K562 (cell line): ENCODE measurements around the gene XPNPEP3. TPM values are rescaled to one million over a fixed set of nuclear protein-coding genes. Genes with fewer than 3 reads are reported as not detected.

ENCODE experiments used
- ATAC-seq: fragments of 200-7000 bp; cut with Tn5 transposase; 3 replicates; pipeline ENCODE4 v1.9.1; 2020; ENCODE audit warnings: moderate library complexity
- BruUV-seq: library from RNA; stranded (reverse); fragments of 400-500 nt; replicated peaks from 2 replicates; lab custom pipeline; 2021; lab: Mats Ljungman, UMichigan
- CTCF ChIA-PET: fragments of 300-600 bp; formaldehyde crosslinking; extraction: SDS; loops from one replicate; lab custom pipeline; 2021; ENCODE audit warnings: low intra/inter-chr PET ratio; lab: Yijun Ruan, JAX
- POLR2A ChIA-PET: fragments of 300-600, 350-650 bp; sonication (Branson Sonifier 250); formaldehyde crosslinking; extraction: SDS; loops from one replicate; lab custom pipeline; 2021; ENCODE audit warnings: antibody characterized with exemption, inconsistent platforms; lab: Yijun Ruan, JAX
- DNase-seq, 4 experiments: peaks; one replicate each; pipeline versions ENCODE4 v3.0.0 to v3.0.0-alpha.2; 2011 to 2018; ENCODE audit warnings: low spot score in 3 of 4, mixed read lengths in 3 of 4; ENCODE audit errors: extremely low read depth in 1 of 4
- FAIRE-seq: peaks from 2 replicates; lab custom pipeline; 2011; peaks lifted over from hg19 to GRCh38; lab: Jason Lieb, UNC
- H2AFZ ChIP-seq: 2 replicates; pipeline ENCODE4 v1.6.0; 2011; ENCODE audit warnings: low read depth, low read length, control low read depth, inconsistent platforms
- H3K27ac ChIP-seq: fragments of 200-600 bp; 3 replicates; pipeline ENCODE4 v1.8.0; 2011; ENCODE audit warnings: low read depth, mild to moderate bottlenecking, control low read depth, inconsistent platforms, low read length, moderate library complexity, mixed read lengths; ENCODE audit errors: extremely low read depth
- H3K27me3 ChIP-seq, 2 experiments: fragments of 300-600 bp in 1 of 2; 2 replicates in 1 of 2; 3 replicates in 1 of 2; pipeline versions ENCODE4 v1.6.0 to v1.8.0; 2011; ENCODE audit warnings: inconsistent platforms in 2 of 2, low read length in 2 of 2, mild to moderate bottlenecking in 1 of 2, mixed read lengths in 1 of 2, moderate library complexity in 1 of 2; ENCODE audit not compliant: control insufficient read depth in 2 of 2, insufficient read depth in 2 of 2
- H3K36me3 ChIP-seq: fragments of 300-600 bp; 3 replicates; pipeline ENCODE4 v1.8.0; 2011; ENCODE audit warnings: mild to moderate bottlenecking, low read length, inconsistent platforms; ENCODE audit not compliant: control insufficient read depth, insufficient read depth
- H3K4me1 ChIP-seq, 2 experiments: fragments of 200-600 bp in 1 of 2; replicated peaks in 1 of 2; 2 replicates in 1 of 2; 3 replicates in 1 of 2; pipeline versions ENCODE4 v1.5.1 to v1.8.0; 2011; ENCODE audit warnings: inconsistent platforms in 2 of 2, low read length in 2 of 2, mild to moderate bottlenecking in 1 of 2, mixed read lengths in 1 of 2, moderate library complexity in 1 of 2; ENCODE audit not compliant: control insufficient read depth in 2 of 2, insufficient read depth in 2 of 2
- H3K4me2 ChIP-seq: 2 replicates; pipeline ENCODE4 v1.6.1; 2011; ENCODE audit warnings: low read length, control low read depth, inconsistent platforms, mixed read lengths; ENCODE audit not compliant: insufficient read depth
- H3K4me3 ChIP-seq: fragments of 200-600 bp; sonication (generic), shearing (Covaris generic); 2 replicates; pipeline ENCODE4 v1.5.1; 2016; ENCODE audit warnings: control low read depth, inconsistent platforms
- H3K79me2 ChIP-seq: fragments of 200-600 bp; 3 replicates; pipeline ENCODE4 v1.8.0; 2011; ENCODE audit warnings: low read length, inconsistent platforms; ENCODE audit not compliant: control insufficient read depth, insufficient read depth
- H3K9ac ChIP-seq, 2 experiments: 2 replicates each; pipeline versions ENCODE4 v1.6.0 to v1.6.1; 2011; ENCODE audit warnings: low read depth in 2 of 2, low read length in 2 of 2, control low read depth in 1 of 2, inconsistent platforms in 1 of 2, mild to moderate bottlenecking in 1 of 2, mixed read lengths in 1 of 2; ENCODE audit not compliant: insufficient read depth in 1 of 2
- H3K9me1 ChIP-seq: one replicate; pipeline ENCODE4 v1.6.0; 2011; ENCODE audit warnings: inconsistent platforms, mild to moderate bottlenecking, low read length, moderate library complexity; ENCODE audit not compliant: control insufficient read depth, insufficient read depth
- H3K9me3 ChIP-seq: replicated peaks from 2 replicates; pipeline ENCODE4 v1.5.1; 2011; ENCODE audit warnings: low read depth, low read length, inconsistent platforms; ENCODE audit not compliant: control insufficient read depth, insufficient read depth
- H4K20me1 ChIP-seq: replicated peaks from 2 replicates; pipeline ENCODE4 v1.6.1; 2011; ENCODE audit warnings: low read length, inconsistent platforms, mixed read lengths; ENCODE audit not compliant: control insufficient read depth, insufficient read depth
- C11orf30 ChIP-seq: fragments of 450-650 bp; IDR thresholded peaks from 2 replicates; pipeline ENCODE4 v1.6.1; 2016; ENCODE audit warnings: low read depth, mild to moderate bottlenecking
- KDM2B ChIP-seq: fragments of 250-450 bp; sonication (Bioruptor Pico); IDR thresholded peaks from 2 replicates; pipeline ENCODE4 v1.8.0; 2021; ENCODE audit warnings: mild to moderate bottlenecking, moderate library complexity
- MEF2D ChIP-seq: conservative IDR thresholded peaks from 2 replicates; pipeline ENCODE4 v1.6.1; 2016; ENCODE audit warnings: low read depth, missing genetic modification characterization, missing compliant biosample characterization
- NR2F6 ChIP-seq: fragments of 450-650 bp; formaldehyde crosslinking; IDR thresholded peaks from 2 replicates; pipeline ENCODE4 v1.4.0; 2020; ENCODE audit warnings: mild to moderate bottlenecking
- XRCC3 ChIP-seq: fragments of 450-650 bp; IDR thresholded peaks from 2 replicates; pipeline ENCODE4 v1.6.1; 2017; ENCODE audit warnings: mild to moderate bottlenecking, moderate library complexity
- ZNF239 ChIP-seq: fragments of 250-450 bp; sonication (Bioruptor Pico); IDR thresholded peaks from 2 replicates; pipeline ENCODE4 v1.4.0; 2020; ENCODE audit warnings: mild to moderate bottlenecking
- ZNF586 ChIP-seq: fragments of 450-650 bp; formaldehyde crosslinking; conservative IDR thresholded peaks from 2 replicates; pipeline ENCODE4 v1.4.0; 2020; ENCODE audit warnings: mild to moderate bottlenecking, moderate library complexity
- WGBS: fragments of 100-300 bp; shearing (Covaris generic); methylation state at CpG from one replicate; pipeline ENCODE4 v1.1.6; 2016; ENCODE audit warnings: low coverage, mixed read lengths; ENCODE audit not compliant: insufficient coverage; ENCODE audit errors: missing lambda C conversion rate; 5-methylcytosine and 5-hydroxymethylcytosine counted together
- in situ Hi-C: fragments of 300-500 bp; cut with MboI; formaldehyde crosslinking; loops from 4 replicates; pipeline ENCODE4 v1.15.0; 2018; ENCODE audit warnings: inconsistent platforms, mixed read lengths
- intact Hi-C: fragments of 100-400 bp; cut with micrococcal nuclease; formaldehyde crosslinking; loops from 2 replicates; pipeline ENCODE4 v1.14.2; 2022
- polyA plus RNA-seq, 8 experiments: library from polyadenylated mRNA; depleted of rRNA in 4 of 8; stranded (reverse) in 5 of 8; unstranded in 3 of 8; fragments of >200 nt; fragmentation: Nextera tagmentation in 2 of 8; fragmentation: Illumina TruSeq in 1 of 8; extraction: Ambion mirVana in 2 of 8; extraction: Trizol in 1 of 8; gene quantifications; 2 replicates each; pipeline versions ENCODE4 v1.2.1 to v1.2.3, GENCODE V29; 2011 to 2014; ENCODE audit warnings: inconsistent platforms in 1 of 8, missing spikeins in 1 of 8
- total RNA-seq, 7 experiments: library from RNA; depleted of rRNA in 6 of 7; stranded (reverse); fragments of >200 nt in 6 of 7; fragmentation: Illumina TruSeq in 2 of 7; extraction: Trizol in 2 of 7; gene quantifications; 2 replicates each; pipeline versions ENCODE4 v1.2.1 to v1.2.3, GENCODE V29; 2011 to 2021; ENCODE audit warnings: low replicate concordance in 1 of 7
- TF ChIP-seq, protein P1 (sequence below): fragments of 450-650 bp; IDR thresholded peaks from one replicate; pipeline ENCODE4 v1.6.1; 2018; ENCODE audit warnings: mild to moderate bottlenecking, moderate library complexity; ENCODE audit not compliant: partially characterized antibody
- TF ChIP-seq, protein P2 (sequence below): sonication (generic); formaldehyde crosslinking; IDR thresholded peaks from 2 replicates; pipeline ENCODE4 v1.8.0; 2022; ENCODE audit warnings: mild to moderate bottlenecking, missing genetic modification reagents
- TF ChIP-seq, protein P3 (sequence below), 2 experiments: fragments of 450-650 bp in 1 of 2; sonication (generic) in 1 of 2; formaldehyde crosslinking in 1 of 2; IDR thresholded peaks in 1 of 2; conservative IDR thresholded peaks in 1 of 2; 2 replicates each; pipeline versions ENCODE4 v1.6.1 to v1.8.1; 2016 to 2023; ENCODE audit warnings: mild to moderate bottlenecking in 2 of 2, moderate library complexity in 2 of 2, inconsistent platforms in 1 of 2, missing genetic modification reagents in 1 of 2
- TF ChIP-seq, protein P4 (sequence below): sonication (generic); formaldehyde crosslinking; IDR thresholded peaks from 2 replicates; pipeline ENCODE4 v1.8.0; 2023; ENCODE audit warnings: mild to moderate bottlenecking, missing genetic modification reagents

The XPNPEP3 gene
- total and polyA plus RNA-seq, 9 of the 15 experiments (the other 6 are each of a cell fraction or from before 2014, with no cell fraction given): 9.1 to 22.6 (median 15.6) TPM

DNA sequence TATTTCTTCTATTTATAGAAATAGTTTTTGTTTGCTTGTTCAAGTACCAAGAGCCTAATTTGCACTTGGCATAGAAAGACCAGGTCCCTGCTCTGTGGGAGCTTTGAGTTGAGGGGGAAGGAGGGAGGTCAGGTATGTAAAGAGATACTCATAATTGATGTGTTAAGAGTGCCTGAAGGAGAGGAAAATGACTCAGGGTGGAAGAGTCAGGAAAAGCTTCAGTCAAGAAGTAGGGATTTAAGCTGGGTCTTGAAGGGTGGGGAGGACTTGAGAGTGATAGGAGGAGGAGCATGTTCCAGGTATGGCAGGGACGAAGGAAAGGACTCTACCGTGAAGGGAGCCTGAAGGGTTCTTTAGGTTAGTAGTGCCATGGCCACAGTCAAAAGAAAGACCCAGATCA, 103.2 kb downstream of the XPNPEP3 start:
- Histone ChIP-seq H3K36me3 (peaks cover 49% of the 10 kb centered on the region), H3K4me3 (no peak overlapping the region), H3K9ac (no peak overlapping the region), H3K79me2 (peaks cover 33% of the 10 kb centered on the region), H3K4me1 (peaks cover 0 to 2% of the 10 kb centered on the region in 2 experiments; a peak in 3 of 5 replicates), H3K4me2 (no peak overlapping the region), H3K27ac (no peak overlapping the region), H3K9me3 (no peaks in the 10 kb centered on the region), H4K20me1 (no peaks in the 10 kb centered on the region; the same call in 1 of the 2 replicates), H3K9me1 (no peaks in the 10 kb centered on the region), H2AFZ (no peak overlapping the region), H3K27me3 (no peaks in the 10 kb centered on the region)
- intact Hi-C loops (no loop called here), in situ Hi-C loops (no loop called here)
- ATAC-seq (no peak), DNase-seq (no peak), FAIRE-seq (no peak)
- no TSS peak for BruUV-seq
- no peak for TF ChIP-seq XRCC3
- no peak for TF ChIP-seq NR2F6 (CRISPR knock-in tag)
- TF ChIP-seq MEF2D: no peak
- TF ChIP-seq, protein P1, sequence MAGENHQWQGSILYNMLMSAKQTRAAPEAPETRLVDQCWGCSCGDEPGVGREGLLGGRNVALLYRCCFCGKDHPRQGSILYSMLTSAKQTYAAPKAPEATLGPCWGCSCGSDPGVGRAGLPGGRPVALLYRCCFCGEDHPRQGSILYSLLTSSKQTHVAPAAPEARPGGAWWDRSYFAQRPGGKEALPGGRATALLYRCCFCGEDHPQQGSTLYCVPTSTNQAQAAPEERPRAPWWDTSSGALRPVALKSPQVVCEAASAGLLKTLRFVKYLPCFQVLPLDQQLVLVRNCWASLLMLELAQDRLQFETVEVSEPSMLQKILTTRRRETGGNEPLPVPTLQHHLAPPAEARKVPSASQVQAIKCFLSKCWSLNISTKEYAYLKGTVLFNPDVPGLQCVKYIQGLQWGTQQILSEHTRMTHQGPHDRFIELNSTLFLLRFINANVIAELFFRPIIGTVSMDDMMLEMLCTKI: no peak
- no peak for TF ChIP-seq KDM2B (CRISPR knock-in tag)
- TF ChIP-seq, protein P2, sequence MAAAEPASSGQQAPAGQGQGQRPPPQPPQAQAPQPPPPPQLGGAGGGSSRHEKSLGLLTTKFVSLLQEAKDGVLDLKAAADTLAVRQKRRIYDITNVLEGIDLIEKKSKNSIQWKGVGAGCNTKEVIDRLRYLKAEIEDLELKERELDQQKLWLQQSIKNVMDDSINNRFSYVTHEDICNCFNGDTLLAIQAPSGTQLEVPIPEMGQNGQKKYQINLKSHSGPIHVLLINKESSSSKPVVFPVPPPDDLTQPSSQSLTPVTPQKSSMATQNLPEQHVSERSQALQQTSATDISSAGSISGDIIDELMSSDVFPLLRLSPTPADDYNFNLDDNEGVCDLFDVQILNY (CRISPR knock-in tag): no peak
- TF ChIP-seq, protein P3, sequence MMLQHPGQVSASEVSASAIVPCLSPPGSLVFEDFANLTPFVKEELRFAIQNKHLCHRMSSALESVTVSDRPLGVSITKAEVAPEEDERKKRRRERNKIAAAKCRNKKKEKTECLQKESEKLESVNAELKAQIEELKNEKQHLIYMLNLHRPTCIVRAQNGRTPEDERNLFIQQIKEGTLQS (IDR thresholded peaks at IDR 0.05): no peak
- TF ChIP-seq, protein P3 (CRISPR knock-in tag; conservative IDR thresholded peaks at IDR 0.05): no peak
- no peak for TF ChIP-seq C11orf30
- TF ChIP-seq ZNF586 (CRISPR knock-in tag): no peak
- no peak for TF ChIP-seq ZNF239 (CRISPR knock-in tag)
- TF ChIP-seq, protein P4, sequence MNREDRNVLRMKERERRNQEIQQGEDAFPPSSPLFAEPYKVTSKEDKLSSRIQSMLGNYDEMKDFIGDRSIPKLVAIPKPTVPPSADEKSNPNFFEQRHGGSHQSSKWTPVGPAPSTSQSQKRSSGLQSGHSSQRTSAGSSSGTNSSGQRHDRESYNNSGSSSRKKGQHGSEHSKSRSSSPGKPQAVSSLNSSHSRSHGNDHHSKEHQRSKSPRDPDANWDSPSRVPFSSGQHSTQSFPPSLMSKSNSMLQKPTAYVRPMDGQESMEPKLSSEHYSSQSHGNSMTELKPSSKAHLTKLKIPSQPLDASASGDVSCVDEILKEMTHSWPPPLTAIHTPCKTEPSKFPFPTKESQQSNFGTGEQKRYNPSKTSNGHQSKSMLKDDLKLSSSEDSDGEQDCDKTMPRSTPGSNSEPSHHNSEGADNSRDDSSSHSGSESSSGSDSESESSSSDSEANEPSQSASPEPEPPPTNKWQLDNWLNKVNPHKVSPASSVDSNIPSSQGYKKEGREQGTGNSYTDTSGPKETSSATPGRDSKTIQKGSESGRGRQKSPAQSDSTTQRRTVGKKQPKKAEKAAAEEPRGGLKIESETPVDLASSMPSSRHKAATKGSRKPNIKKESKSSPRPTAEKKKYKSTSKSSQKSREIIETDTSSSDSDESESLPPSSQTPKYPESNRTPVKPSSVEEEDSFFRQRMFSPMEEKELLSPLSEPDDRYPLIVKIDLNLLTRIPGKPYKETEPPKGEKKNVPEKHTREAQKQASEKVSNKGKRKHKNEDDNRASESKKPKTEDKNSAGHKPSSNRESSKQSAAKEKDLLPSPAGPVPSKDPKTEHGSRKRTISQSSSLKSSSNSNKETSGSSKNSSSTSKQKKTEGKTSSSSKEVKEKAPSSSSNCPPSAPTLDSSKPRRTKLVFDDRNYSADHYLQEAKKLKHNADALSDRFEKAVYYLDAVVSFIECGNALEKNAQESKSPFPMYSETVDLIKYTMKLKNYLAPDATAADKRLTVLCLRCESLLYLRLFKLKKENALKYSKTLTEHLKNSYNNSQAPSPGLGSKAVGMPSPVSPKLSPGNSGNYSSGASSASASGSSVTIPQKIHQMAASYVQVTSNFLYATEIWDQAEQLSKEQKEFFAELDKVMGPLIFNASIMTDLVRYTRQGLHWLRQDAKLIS (CRISPR knock-in tag): no peak
- ChIA-PET CTCF (no interaction called here), POLR2A (interaction anchor here (1.2 to 1.6 kb wide), 2 partner anchors 8 to 13 kb away, joined by 3 to 6 read pairs; no protein-coding TSS in a partner anchor)
- WGBS: 67% methylated on average over 1 of the region's 2 CpGs
